Mucosa of descending colon (tissue), 3 donors: ENCODE results near the gene DNAH10. TPM values are rescaled to one million over a fixed set of nuclear protein-coding genes. Genes with fewer than 3 reads are reported as not detected.

ENCODE experiments used
- ATAC-seq: fragments of 200-7000 bp; cut with Tn5 transposase; one replicate; pipeline ENCODE4 v1.9.1; 2020; ENCODE audit warnings: mild to moderate bottlenecking, moderate library complexity
- DNase-seq, 3 donors: peaks; one replicate each; pipeline ENCODE4 v3.0.0-alpha.2; 2020
- H3K36me3 ChIP-seq: fragments of 200-600 bp; one replicate; pipeline ENCODE4 v1.8.0; 2021; ENCODE audit warnings: low read depth, mild to moderate bottlenecking
- H3K4me1 ChIP-seq: fragments of 200-600 bp; one replicate; pipeline ENCODE4 v1.8.0; 2021; ENCODE audit warnings: low read depth, mild to moderate bottlenecking
- H3K4me3 ChIP-seq: fragments of 200-600 bp; one replicate; pipeline ENCODE4 v1.8.0; 2021; ENCODE audit warnings: mild to moderate bottlenecking
- H3K9me3 ChIP-seq: fragments of 200-600 bp; one replicate; pipeline ENCODE4 v1.8.0; 2021; ENCODE audit warnings: mild to moderate bottlenecking
- CTCF ChIP-seq: fragments of 200-600 bp; IDR thresholded peaks from one replicate; pipeline ENCODE4 v1.8.0; 2022; ENCODE audit warnings: antibody characterized with exemption, mild to moderate bottlenecking
- intact Hi-C, 2 donors: fragments of 100-400 bp; cut with DNase I in 1 of 2; cut with micrococcal nuclease in 1 of 2; formaldehyde crosslinking; loops; one replicate each; pipeline versions ENCODE4 v1.11.0 to v1.11.1; 2022; cut with DNase I, micrococcal nuclease
- total RNA-seq, 3 donors: library from RNA; stranded (reverse); fragmentation: NEBNext Ultra II Directional in 2 of 3; extraction: Animal tissue kit (Norgen Biotek cat#: 25700) in 2 of 3; gene quantifications; one replicate each; pipeline versions ENCODE4 v1.2.1 to v1.2.4, GENCODE V29; 2021 to 2023
- donor health status: DM: no; HTN: no; CAD: no; lungs with moderate emphysema.
- donor health status: DM: no; HTN: no; CAD: no.
- donor health status: DM: no; HTN: yes; CAD: no.

Gene DNAH10
- total RNA-seq, 3 donors from 2014 or later = 0.29 to 0.63 (median 0.29) TPM

GRCh38 chr12:123734268-123734667 lies 27.8 kb upstream of the DNAH10 start:
- Histone ChIP-seq H3K36me3 (no peaks in the 10 kb centered on the region), H3K4me1 (no peaks in the 10 kb centered on the region), H3K9me3 (no peaks in the 10 kb centered on the region), H3K4me3 (no peak overlapping the region)
- intact Hi-C loops = no loop called here
- no peak for TF ChIP-seq CTCF
- DNase-seq = no peak
- no peak for ATAC-seq

GRCh38 chr12:123741937-123742572 lies 20.0 kb upstream of the DNAH10 start:
- intact Hi-C loops = no loop called here

GRCh38 chr12:123743002-123743401 lies 19.1 kb upstream of the DNAH10 start:
- no peak for DNase-seq
- no peak overlapping the region for H3K4me3 ChIP-seq
- no peaks in the 10 kb centered on the region for H3K4me1 ChIP-seq
- H3K9me3 ChIP-seq = no peaks in the 10 kb centered on the region
- TF ChIP-seq CTCF = no peak
- ATAC-seq = peak; percentile 23
- no peaks in the 10 kb centered on the region for H3K36me3 ChIP-seq
- intact Hi-C loops = no loop called here

More at GRCh38 chr12:123741937-123742572, 20.0 kb upstream of the DNAH10 start:
- H3K9me3 ChIP-seq = no peaks in the 10 kb centered on the region
- no peak for DNase-seq
- no peak for TF ChIP-seq CTCF
- no peak overlapping the region for H3K4me3 ChIP-seq
- no peak for ATAC-seq
- no peaks in the 10 kb centered on the region for H3K36me3 ChIP-seq
- H3K4me1 ChIP-seq = no peaks in the 10 kb centered on the region

GRCh38 chr12:123744836-123745235 lies 17.3 kb upstream of the DNAH10 start:
- ATAC-seq = peak; percentile 28
- Histone ChIP-seq H3K9me3 (no peaks in the 10 kb centered on the region), H3K36me3 (no peaks in the 10 kb centered on the region), H3K4me3 (no peak overlapping the region), H3K4me1 (no peaks in the 10 kb centered on the region)
- no peak for TF ChIP-seq CTCF
- no peak for DNase-seq
- intact Hi-C loops = no loop called here

DNA sequence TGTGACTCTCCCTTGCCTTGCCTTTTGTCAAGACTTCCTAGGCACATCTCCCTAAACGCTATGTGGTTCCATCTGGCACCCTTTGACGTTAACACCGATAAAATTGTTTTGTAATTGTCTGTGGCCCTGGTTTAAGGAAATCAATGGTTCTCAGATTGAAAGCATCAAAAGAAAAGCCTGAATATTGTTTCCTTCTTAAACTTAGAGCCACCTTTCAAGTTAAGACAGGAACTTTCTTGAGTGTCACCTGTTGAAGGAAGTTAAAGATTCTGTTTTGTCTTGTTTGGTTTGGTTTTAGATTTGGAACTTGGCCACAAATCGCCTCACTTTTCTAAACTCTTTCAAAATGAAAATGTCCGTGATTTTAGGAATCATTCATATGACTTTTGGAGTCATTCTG lies 14.8 kb upstream of the DNAH10 start:
- no peak for TF ChIP-seq CTCF
- H3K36me3 ChIP-seq = no peaks in the 10 kb centered on the region
- ATAC-seq (no peak), DNase-seq (no peak)
- intact Hi-C loops = no loop called here
- H3K9me3 ChIP-seq = no peaks in the 10 kb centered on the region
- no peaks in the 10 kb centered on the region for H3K4me1 ChIP-seq
- no peak overlapping the region for H3K4me3 ChIP-seq

DNA sequence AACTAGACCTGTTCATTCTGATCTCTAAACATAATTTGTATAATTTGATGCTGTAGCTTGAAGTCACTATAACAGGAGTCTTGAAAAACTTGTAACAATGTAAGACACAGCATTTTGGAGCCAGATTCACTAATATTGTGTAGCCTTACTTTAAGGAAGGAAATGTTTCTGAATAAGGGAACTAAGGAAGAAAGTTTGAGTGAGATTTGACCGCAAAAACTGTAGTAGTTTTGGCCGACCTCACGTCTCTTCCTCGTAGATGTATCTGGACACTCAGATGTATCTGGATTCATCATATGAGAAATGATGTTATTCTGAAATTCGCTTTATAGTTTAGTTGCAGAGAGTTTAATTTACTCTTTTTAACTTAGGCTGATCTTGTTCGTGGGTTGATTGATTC lies 13.9 kb upstream of the DNAH10 start:
- TF ChIP-seq CTCF = no peak

More for the DNA sequence above, 13.9 kb upstream of the DNAH10 start:
- H3K4me1 ChIP-seq = no peaks in the 10 kb centered on the region
- DNase-seq (no peak), ATAC-seq (no peak)
- no peak overlapping the region for H3K4me3 ChIP-seq
- intact Hi-C loops = no loop called here
- no peaks in the 10 kb centered on the region for H3K9me3 ChIP-seq
- no peaks in the 10 kb centered on the region for H3K36me3 ChIP-seq
